Tibial artery (tissue), 4 donors: Measurements from ENCODE around the gene FAM83F.

Source experiments
- DNase-seq, 2 donors: peaks; one replicate each; pipeline ENCODE4 v3.0.0-alpha.2; 2019
- H3K27ac ChIP-seq, 2 donors: fragments of 200-600 bp; sonication (generic) in 1 of 2; 1 replicate in 1 of 2; 2 replicates in 1 of 2; pipeline ENCODE4 v1.5.1; 2018 to 2019; ENCODE audit warnings: mild to moderate bottlenecking in 1 of 2
- H3K27me3 ChIP-seq, 2 donors: fragments of 200-600 bp; sonication (generic) in 1 of 2; one replicate each; pipeline versions ENCODE4 v1.5.1 to v1.6.0; 2016 to 2019
- H3K36me3 ChIP-seq, 3 donors: fragments of 200-600 bp; sonication (generic) in 2 of 3; one replicate each; pipeline ENCODE4 v1.5.1; 2016 to 2019; ENCODE audit warnings: mild to moderate bottlenecking in 2 of 3
- H3K4me1 ChIP-seq, 4 donors: fragments of 200-600 bp; sonication (generic) in 2 of 4; 1 replicate in 3 of 4; 2 replicates in 1 of 4; pipeline ENCODE4 v1.5.1; 2016 to 2019
- H3K4me3 ChIP-seq, 2 donors: fragments of 200-600 bp; sonication (generic) in 1 of 2; 1 replicate in 1 of 2; 2 replicates in 1 of 2; pipeline ENCODE4 v1.5.1; 2018 to 2019; ENCODE audit warnings: mild to moderate bottlenecking in 2 of 2
- H3K9me3 ChIP-seq, 3 donors: fragments of 200-600 bp; sonication (generic) in 1 of 3; one replicate each; pipeline ENCODE4 v1.5.1; 2016 to 2019
- intact Hi-C: fragments of 100-400 bp; cut with DNase I; formaldehyde crosslinking; loops from one replicate; pipeline ENCODE4 v1.15.0; 2023; ENCODE audit warnings: low total_unique reads
- TF ChIP-seq, protein P1 (sequence below), 2 experiments: fragments of 200-600 bp in 1 of 2; fragments of 450-650 bp in 1 of 2; IDR thresholded peaks; one replicate each; pipeline ENCODE4 v1.5.1; 2017 to 2019; ENCODE audit warnings: antibody characterized with exemption in 2 of 2, mild to moderate bottlenecking in 1 of 2, moderate library complexity in 1 of 2

Gene FAM83F

DNA sequence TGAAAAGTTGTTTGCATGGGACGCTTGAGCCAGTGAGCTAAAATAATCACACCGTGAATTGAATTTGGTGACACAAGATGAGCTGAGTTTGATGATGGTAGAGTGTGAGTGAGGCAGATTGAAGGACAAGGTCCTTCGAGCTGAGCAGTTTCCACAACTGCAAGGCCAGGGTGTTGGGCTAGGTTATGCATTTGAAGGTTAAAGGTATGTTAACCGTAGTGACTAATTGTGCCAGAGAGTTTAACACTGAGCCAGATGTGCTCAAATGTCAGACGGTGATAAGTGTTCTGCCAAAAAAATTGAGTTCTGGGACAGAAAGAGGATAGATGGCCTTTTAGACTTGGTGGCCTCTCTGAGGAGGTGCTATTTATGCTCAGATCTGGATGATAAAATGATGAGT lies 89.5 kb downstream of the FAM83F start:
- no peak for DNase-seq
- H3K36me3 ChIP-seq, result no peaks in the 10 kb centered on the region
- intact Hi-C loops, result no loop called here
- H3K9me3 ChIP-seq, result no peaks in the 10 kb centered on the region
- H3K27ac ChIP-seq, result no peak overlapping the region
- H3K4me1 ChIP-seq, result peaks cover 0 to 23% (median 13%) of the 10 kb centered on the region in 4 donors
- TF ChIP-seq, protein P1, sequence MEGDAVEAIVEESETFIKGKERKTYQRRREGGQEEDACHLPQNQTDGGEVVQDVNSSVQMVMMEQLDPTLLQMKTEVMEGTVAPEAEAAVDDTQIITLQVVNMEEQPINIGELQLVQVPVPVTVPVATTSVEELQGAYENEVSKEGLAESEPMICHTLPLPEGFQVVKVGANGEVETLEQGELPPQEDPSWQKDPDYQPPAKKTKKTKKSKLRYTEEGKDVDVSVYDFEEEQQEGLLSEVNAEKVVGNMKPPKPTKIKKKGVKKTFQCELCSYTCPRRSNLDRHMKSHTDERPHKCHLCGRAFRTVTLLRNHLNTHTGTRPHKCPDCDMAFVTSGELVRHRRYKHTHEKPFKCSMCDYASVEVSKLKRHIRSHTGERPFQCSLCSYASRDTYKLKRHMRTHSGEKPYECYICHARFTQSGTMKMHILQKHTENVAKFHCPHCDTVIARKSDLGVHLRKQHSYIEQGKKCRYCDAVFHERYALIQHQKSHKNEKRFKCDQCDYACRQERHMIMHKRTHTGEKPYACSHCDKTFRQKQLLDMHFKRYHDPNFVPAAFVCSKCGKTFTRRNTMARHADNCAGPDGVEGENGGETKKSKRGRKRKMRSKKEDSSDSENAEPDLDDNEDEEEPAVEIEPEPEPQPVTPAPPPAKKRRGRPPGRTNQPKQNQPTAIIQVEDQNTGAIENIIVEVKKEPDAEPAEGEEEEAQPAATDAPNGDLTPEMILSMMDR (IDR thresholded peaks at IDR 0.05), result no peak
- no peaks in the 10 kb centered on the region for H3K27me3 ChIP-seq
- H3K4me3 ChIP-seq, result no peak overlapping the region

DNA sequence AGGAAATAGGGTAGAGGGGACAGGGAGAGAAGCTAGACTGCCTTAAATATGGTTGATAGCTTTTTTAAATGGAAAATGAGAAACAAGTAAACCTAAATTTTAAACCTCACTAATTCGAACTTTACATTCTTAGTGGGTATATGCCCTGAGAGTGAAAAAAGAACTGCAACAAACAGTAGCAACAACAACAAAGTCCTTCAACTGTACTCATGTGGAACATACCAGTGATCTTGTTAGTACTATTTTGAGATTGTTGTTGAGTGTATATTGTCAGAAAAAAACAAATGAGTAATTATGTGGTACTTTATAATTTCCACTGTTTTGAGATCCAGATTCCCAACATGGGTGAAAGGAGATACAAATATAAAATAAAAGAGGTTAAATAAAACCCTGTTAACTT lies 94.1 kb downstream of the FAM83F start:
- TF ChIP-seq, protein P1 (IDR thresholded peaks at IDR 0.05), result no peak
- no peak overlapping the region for H3K27ac ChIP-seq
- peaks cover 0 to 12% (median 4%) of the 10 kb centered on the region in 4 donors for H3K4me1 ChIP-seq

More for the DNA sequence above, 94.1 kb downstream of the FAM83F start:
- Histone ChIP-seq H3K36me3 (no peaks in the 10 kb centered on the region), H3K9me3 (no peaks in the 10 kb centered on the region), H3K4me3 (no peak overlapping the region), H3K27me3 (no peaks in the 10 kb centered on the region)
- no peak for DNase-seq
- intact Hi-C loops, result no loop called here
